Measurements from ENCODE around the gene ARHGEF7.
A peak's percentile ranks its signal among the peaks of the same experiment; 100 is the strongest.

The ARHGEF7 gene

DNA sequence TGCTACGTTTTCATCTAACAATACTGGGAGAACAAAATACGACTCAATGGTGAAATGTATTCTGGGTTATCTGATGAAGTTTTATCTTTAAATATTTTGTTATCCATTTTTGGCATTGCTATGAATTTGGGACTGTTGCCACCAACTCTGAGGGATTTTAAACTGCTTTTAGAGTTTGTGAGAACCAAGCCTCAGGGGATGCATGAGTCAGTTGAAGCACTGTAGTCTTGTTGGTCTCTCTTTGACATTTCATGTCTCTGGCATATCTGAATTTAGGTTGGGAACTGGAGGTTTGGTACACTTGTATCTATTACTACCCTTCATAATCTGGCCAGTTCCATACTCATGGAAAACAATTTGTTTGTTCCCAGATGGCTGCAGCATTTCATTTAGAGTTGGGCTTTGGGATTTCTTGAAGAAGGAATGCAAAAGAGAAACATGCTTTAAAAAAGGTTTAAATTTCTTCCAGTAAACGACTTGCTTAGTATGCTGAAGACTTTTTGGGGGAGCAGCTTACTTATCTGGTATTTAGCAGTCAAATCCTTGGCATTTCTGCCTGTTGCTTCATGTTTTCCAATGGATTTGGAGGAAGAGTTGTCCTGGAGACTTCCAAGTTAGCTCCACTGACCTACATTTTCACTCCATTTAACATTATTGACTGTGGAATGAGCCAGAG, 28.9 kb downstream of the ARHGEF7 start:
- peak in 1 of 2 donors; percentile 17 for DNase-seq (ENCODE audit: low read depth in 2 of 2)
- TF ChIP-seq, protein P1, sequence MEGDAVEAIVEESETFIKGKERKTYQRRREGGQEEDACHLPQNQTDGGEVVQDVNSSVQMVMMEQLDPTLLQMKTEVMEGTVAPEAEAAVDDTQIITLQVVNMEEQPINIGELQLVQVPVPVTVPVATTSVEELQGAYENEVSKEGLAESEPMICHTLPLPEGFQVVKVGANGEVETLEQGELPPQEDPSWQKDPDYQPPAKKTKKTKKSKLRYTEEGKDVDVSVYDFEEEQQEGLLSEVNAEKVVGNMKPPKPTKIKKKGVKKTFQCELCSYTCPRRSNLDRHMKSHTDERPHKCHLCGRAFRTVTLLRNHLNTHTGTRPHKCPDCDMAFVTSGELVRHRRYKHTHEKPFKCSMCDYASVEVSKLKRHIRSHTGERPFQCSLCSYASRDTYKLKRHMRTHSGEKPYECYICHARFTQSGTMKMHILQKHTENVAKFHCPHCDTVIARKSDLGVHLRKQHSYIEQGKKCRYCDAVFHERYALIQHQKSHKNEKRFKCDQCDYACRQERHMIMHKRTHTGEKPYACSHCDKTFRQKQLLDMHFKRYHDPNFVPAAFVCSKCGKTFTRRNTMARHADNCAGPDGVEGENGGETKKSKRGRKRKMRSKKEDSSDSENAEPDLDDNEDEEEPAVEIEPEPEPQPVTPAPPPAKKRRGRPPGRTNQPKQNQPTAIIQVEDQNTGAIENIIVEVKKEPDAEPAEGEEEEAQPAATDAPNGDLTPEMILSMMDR (IDR thresholded peaks at IDR 0.05; ENCODE audit: low read depth, low read length): no peak
- no peak overlapping the region for H3K4me3 ChIP-seq (replicated peaks in 1 of 2; ENCODE audit: low read depth in 2 of 2, low read length in 2 of 2)

DNA sequence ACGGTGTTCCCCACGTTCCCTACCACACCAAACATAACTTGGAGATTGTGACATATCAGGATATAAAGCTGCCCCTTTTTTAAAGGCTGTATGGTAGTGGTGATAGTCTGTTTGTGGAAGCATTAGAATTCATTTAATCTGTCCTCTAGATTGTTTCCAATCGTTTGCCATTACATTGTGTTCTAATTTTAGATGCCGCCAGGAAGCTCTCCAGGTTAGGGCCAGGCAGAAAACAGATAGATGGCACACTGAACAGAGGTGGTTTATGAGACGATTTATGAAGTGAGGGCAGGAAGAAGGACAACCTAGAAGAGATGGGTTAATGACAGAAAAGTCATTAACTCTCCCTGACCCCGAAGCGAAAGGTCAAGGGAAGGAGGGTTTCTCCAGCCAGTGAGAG, 30.0 kb downstream of the ARHGEF7 start:
- TF ChIP-seq, protein P1 (IDR thresholded peaks at IDR 0.05; ENCODE audit: low read depth, low read length): no peak
- DNase-seq (ENCODE audit: low read depth in 2 of 2): no peak
- no peak overlapping the region for H3K4me3 ChIP-seq (replicated peaks in 1 of 2; ENCODE audit: low read depth in 2 of 2, low read length in 2 of 2)

DNA sequence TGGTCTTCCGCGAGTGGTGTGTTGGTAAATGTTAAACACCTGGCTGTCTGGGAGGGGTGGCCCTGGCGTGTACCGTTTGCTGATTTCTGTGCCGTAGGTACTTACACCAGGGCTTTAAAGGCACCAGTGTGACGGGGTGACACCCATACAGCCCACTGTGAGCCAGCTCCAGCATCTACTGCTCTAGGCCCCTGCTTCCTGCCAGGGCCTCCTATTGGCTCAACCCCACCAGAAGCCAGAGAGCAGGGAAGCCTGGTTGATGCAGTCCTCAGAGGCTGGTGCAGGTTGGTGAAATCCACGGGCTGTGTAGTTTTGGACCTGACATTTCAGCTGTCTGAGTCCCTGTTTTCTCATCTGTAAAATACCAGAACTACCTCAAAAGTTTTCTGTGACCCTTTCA, 30.4 kb downstream of the ARHGEF7 start:
- H3K4me3 ChIP-seq (replicated peaks in 1 of 2; ENCODE audit: low read depth in 2 of 2, low read length in 2 of 2): no peak overlapping the region
- TF ChIP-seq, protein P1 (IDR thresholded peaks at IDR 0.05; ENCODE audit: low read depth, low read length): no peak
- DNase-seq (ENCODE audit: low read depth in 2 of 2): no peak

DNA sequence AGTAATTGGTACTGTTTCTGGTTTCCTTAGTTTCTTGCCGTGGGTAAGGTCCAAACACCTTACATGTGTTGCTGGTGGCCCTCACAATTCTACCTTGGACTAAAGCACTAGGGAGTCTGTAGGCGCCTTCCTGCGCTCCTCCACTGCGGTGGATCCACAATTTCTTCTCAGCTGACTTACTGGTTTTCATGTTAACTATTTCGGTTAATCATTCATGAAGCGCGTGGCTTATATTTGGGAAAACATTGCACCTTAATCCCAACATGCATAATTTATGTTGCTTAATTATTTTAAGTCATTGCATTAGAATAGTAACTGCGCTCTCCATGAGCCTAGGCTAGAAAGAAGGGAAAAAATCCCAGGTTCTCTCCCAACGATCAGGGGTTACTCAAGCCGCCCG, 37.7 kb downstream of the ARHGEF7 start:
- TF ChIP-seq, protein P1 (IDR thresholded peaks at IDR 0.05; ENCODE audit: low read depth, low read length): no peak
- peak overlapping the region; percentile 77 to 78 for H3K4me3 ChIP-seq (replicated peaks in 1 of 2; ENCODE audit: low read depth in 2 of 2, low read length in 2 of 2)
- peak in 1 of 2 donors; percentile 11 for DNase-seq (ENCODE audit: low read depth in 2 of 2)

DNA sequence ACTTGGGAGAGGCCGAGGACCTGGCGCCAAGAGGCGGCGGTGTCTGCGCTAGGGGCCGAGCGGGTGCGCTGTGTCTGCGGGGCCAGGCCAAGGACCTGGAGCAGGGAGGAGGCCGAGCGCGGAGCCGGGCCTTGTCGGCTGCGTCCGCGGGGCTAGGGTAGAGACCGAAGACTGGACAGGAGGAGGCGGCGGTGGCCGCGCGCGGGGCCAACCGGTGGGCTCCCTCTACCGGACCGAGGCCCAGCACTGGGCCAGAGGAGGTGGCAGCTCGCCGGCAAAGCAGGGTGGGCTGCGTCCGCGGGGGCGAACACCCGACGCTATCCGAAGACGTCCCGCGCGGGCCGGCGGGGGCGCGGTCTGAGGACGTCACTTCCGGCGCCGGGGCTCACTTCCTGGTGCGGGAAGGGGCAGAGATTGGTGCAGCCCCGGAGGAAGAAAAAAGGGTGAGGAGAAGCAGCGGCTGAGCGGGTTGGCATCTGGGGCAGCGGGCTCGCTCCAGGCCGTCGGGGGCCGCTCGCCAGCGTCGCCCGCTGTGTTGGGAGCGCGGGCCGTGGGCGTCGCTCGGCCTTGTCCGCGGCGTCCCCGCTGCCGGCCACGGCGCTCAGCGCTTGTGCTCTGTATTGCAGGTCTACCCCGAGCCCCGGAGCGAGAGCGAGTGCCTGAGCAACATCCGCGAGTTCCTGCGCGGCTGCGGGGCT, 38.3 kb downstream of the ARHGEF7 start:
- TF ChIP-seq, protein P1 (IDR thresholded peaks at IDR 0.05; ENCODE audit: low read depth, low read length): no peak

GRCh38 chr13:111153977-111154332, 38.8 kb downstream of the ARHGEF7 start:
- H3K4me3 ChIP-seq (replicated peaks in 1 of 2; ENCODE audit: low read depth in 2 of 2, low read length in 2 of 2): peak overlapping the region; percentile 77 to 78
- TF ChIP-seq, protein P1 (IDR thresholded peaks at IDR 0.05; ENCODE audit: low read depth, low read length): peak; percentile 27
- DNase-seq (ENCODE audit: low read depth in 2 of 2): peak in 1 of 2 donors; percentile 52

More for the DNA sequence above, 38.3 kb downstream of the ARHGEF7 start:
- DNase-seq (ENCODE audit: low read depth in 2 of 2): peak; percentile 92 to 94
- H3K4me3 ChIP-seq (replicated peaks in 1 of 2; ENCODE audit: low read depth in 2 of 2, low read length in 2 of 2): peak overlapping the region; percentile 77 to 78
